NT2/D1 (cell line): Measurements from ENCODE around the gene PCSK6.

Experiments
- SUZ12 ChIP-seq: IDR thresholded peaks from 2 replicates; pipeline ENCODE4 v1.6.1; 2011; ENCODE audit not compliant: insufficient read length, insufficient read depth; ENCODE audit errors: extremely low read depth
- YY1 ChIP-seq: IDR thresholded peaks from 2 replicates; pipeline ENCODE4 v1.6.1; 2011; ENCODE audit not compliant: insufficient read length, insufficient read depth

DNA sequence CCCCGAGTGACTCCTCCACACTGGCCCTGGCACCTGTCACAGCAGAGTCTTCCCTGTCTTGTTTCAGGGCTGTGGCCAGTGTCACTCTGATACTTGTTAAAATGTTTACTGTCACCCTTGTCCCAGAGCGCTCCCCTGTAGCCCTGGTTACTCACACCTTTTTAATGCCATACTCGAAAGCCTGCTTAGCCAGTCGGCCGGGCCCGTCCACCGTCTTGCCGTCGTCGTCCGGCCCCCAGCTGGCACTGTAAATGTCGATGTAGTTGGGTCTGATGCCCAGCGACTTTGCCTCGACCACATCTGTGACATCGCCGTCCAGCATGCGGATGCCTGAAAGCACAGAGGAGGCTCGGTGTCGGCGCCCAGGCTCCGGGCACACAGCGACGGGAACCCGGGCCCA is 91.3 kb downstream of the PCSK6 start:
- TF ChIP-seq YY1 (no peak), SUZ12 (no peak)
